IPS-18c (cell line): Measurements from ENCODE around the gene CENPX.

Experiments used
- H3K4me3 ChIP-seq: 2 replicates; pipeline ENCODE4 v1.7.0; 2013; ENCODE audit warnings: low read depth, mild to moderate bottlenecking, low read length, moderate library complexity; ENCODE audit not compliant: insufficient read depth
- H3K9me3 ChIP-seq: one replicate; pipeline ENCODE4 v1.6.1; 2013; ENCODE audit warnings: mild to moderate bottlenecking, low read length, moderate library complexity; ENCODE audit not compliant: control insufficient read depth, insufficient read depth

The CENPX gene

GRCh38 chr17:82019690-82020571, 2.7 kb downstream of the CENPX start:
- no peak overlapping the region for H3K4me3 ChIP-seq
- no peaks in the 10 kb centered on the region for H3K9me3 ChIP-seq

GRCh38 chr17:82018989-82019689, 3.5 kb downstream of the CENPX start:
- Histone ChIP-seq H3K9me3 (no peaks in the 10 kb centered on the region), H3K4me3 (no peak overlapping the region)

GRCh38 chr17:82018152-82018988, 4.3 kb downstream of the CENPX start:
- no peak overlapping the region for H3K4me3 ChIP-seq
- H3K9me3 ChIP-seq = no peaks in the 10 kb centered on the region

GRCh38 chr17:82017612-82018151, 5.0 kb downstream of the CENPX start:
- H3K9me3 ChIP-seq = no peaks in the 10 kb centered on the region
- H3K4me3 ChIP-seq = no peak overlapping the region

GRCh38 chr17:82016875-82017459, 5.7 kb downstream of the CENPX start:
- Histone ChIP-seq H3K4me3 (no peak overlapping the region), H3K9me3 (no peaks in the 10 kb centered on the region)

- no peaks in the 10 kb centered on the region for H3K9me3 ChIP-seq
Measured at GRCh38 chr17:82016061-82016874, 6.4 kb downstream of the CENPX start.

GRCh38 chr17:82015311-82015971, 7.2 kb downstream of the CENPX start:
- H3K9me3 ChIP-seq = no peaks in the 10 kb centered on the region
- no peak overlapping the region for H3K4me3 ChIP-seq

More at GRCh38 chr17:82016061-82016874, 6.4 kb downstream of the CENPX start:
- no peak overlapping the region for H3K4me3 ChIP-seq

GRCh38 chr17:82014971-82015310, 7.7 kb downstream of the CENPX start:
- no peaks in the 10 kb centered on the region for H3K9me3 ChIP-seq
- H3K4me3 ChIP-seq = no peak overlapping the region

- Histone ChIP-seq H3K9me3 (no peaks in the 10 kb centered on the region), H3K4me3 (no peak overlapping the region)
Measured at GRCh38 chr17:82014432-82014831, 8.2 kb downstream of the CENPX start.

- H3K9me3 ChIP-seq = no peaks in the 10 kb centered on the region
Measured at GRCh38 chr17:82013772-82014321, 8.8 kb downstream of the CENPX start.

GRCh38 chr17:82013341-82013740, 9.3 kb downstream of the CENPX start:
- no peaks in the 10 kb centered on the region for H3K9me3 ChIP-seq
- H3K4me3 ChIP-seq = no peak overlapping the region

More at GRCh38 chr17:82013772-82014321, 8.8 kb downstream of the CENPX start:
- no peak overlapping the region for H3K4me3 ChIP-seq

- H3K9me3 ChIP-seq = no peaks in the 10 kb centered on the region
- H3K4me3 ChIP-seq = no peak overlapping the region
Measured at GRCh38 chr17:82012640-82013295, 9.9 kb downstream of the CENPX start.

GRCh38 chr17:82012261-82012639, 10.4 kb downstream of the CENPX start:
- no peak overlapping the region for H3K4me3 ChIP-seq
- H3K9me3 ChIP-seq = no peaks in the 10 kb centered on the region

GRCh38 chr17:82011617-82012187, 11.0 kb downstream of the CENPX start:
- no peak overlapping the region for H3K4me3 ChIP-seq
- H3K9me3 ChIP-seq = no peaks in the 10 kb centered on the region
